Natural killer cell (primary cell): Measurements from ENCODE around the gene F2RL1. TPM values are rescaled to one million over a fixed set of nuclear protein-coding genes. Genes with fewer than 3 reads are reported as not detected.
A peak's percentile ranks its signal among the peaks of the same experiment; 100 is the strongest.

Experiments used
- ATAC-seq, 3 donors: fragments of 150-1000 bp in 2 of 3; fragments of 200-7000 bp in 1 of 3; cut with Tn5 transposase; 1 replicate in 1 of 3; 2 replicates in 2 of 3; pipeline ENCODE4 v1.10.0; 2021; ENCODE audit warnings: mild to moderate bottlenecking in 2 of 3, moderate library complexity in 2 of 3
- DNase-seq, 2 donors: peaks; one replicate each; pipeline versions ENCODE4 v3.0.0 to v3.0.0-alpha.2; 2013 to 2021; ENCODE audit warnings: mixed read lengths in 1 of 2
- H3K27ac ChIP-seq: one replicate; pipeline ENCODE4 v1.5.1; 2013; ENCODE audit warnings: mild to moderate bottlenecking, low read length
- H3K27me3 ChIP-seq: one replicate; pipeline ENCODE4 v1.6.1; 2013; ENCODE audit warnings: low read length; ENCODE audit not compliant: control insufficient read depth, insufficient read depth
- H3K36me3 ChIP-seq: one replicate; pipeline ENCODE4 v1.6.1; 2013; ENCODE audit warnings: low read length; ENCODE audit not compliant: control insufficient read depth, insufficient read depth
- H3K4me1 ChIP-seq: one replicate; pipeline ENCODE4 v1.6.1; 2013; ENCODE audit warnings: low read length; ENCODE audit not compliant: control insufficient read depth, insufficient read depth
- H3K4me3 ChIP-seq: one replicate; pipeline ENCODE4 v1.5.1; 2013; ENCODE audit warnings: low read length
- H3K9me3 ChIP-seq: one replicate; pipeline ENCODE4 v1.6.1; 2013; ENCODE audit warnings: low read length; ENCODE audit not compliant: control insufficient read depth, insufficient read depth
- H3K27ac Mint-ChIP-seq, 2 donors: one replicate each; pipeline ENCODE4 v1.8.0; 2022; ENCODE audit warnings: mild to moderate bottlenecking in 2 of 2, mixed read lengths in 2 of 2, moderate library complexity in 1 of 2
- H3K27me3 Mint-ChIP-seq, 2 donors: one replicate each; pipeline ENCODE4 v1.8.0; 2022; ENCODE audit warnings: low read depth in 2 of 2, mixed read lengths in 2 of 2
- H3K36me3 Mint-ChIP-seq: one replicate; pipeline ENCODE4 v1.8.0; 2022; ENCODE audit warnings: mixed read lengths
- H3K4me1 Mint-ChIP-seq, 2 donors: one replicate each; pipeline ENCODE4 v1.8.0; 2022; ENCODE audit warnings: mixed read lengths in 2 of 2
- H3K4me3 Mint-ChIP-seq: one replicate; pipeline ENCODE4 v1.8.0; 2022; ENCODE audit warnings: mild to moderate bottlenecking, moderate library complexity, mixed read lengths
- H3K9me3 Mint-ChIP-seq, 2 donors: one replicate each; pipeline ENCODE4 v1.8.0; 2022; ENCODE audit warnings: mixed read lengths in 2 of 2
- CTCF ChIP-seq: fragments of 200-600 bp; IDR thresholded peaks from one replicate; pipeline ENCODE4 v1.8.0; 2022; ENCODE audit warnings: antibody characterized with exemption
- WGBS: methylation state at CpG from one replicate; pipeline ENCODE4 v1.1.7; 2013; ENCODE audit warnings: missing lambda C conversion rate; ENCODE audit not compliant: insufficient coverage; 5-methylcytosine and 5-hydroxymethylcytosine counted together
- intact Hi-C: fragments of 100-400 bp; cut with micrococcal nuclease; formaldehyde crosslinking; loops from one replicate; pipeline ENCODE4 v1.14.2; 2022
- total RNA-seq, 4 donors: library from RNA; stranded (reverse); fragments of 120-200 nt in 1 of 4; gene quantifications; one replicate each; pipeline versions ENCODE4 v1.2.3 to v1.2.4, GENCODE V29; 2013 to 2022

The F2RL1 gene
- total RNA-seq, 3 donors from 2014 or later (not counting 1 experiment from before 2014, with no cell fraction given) = 0.29 to 0.35 TPM; not detected in 1

GRCh38 chr5:76867038-76867437 is 48.2 kb downstream of the F2RL1 start:
- Mint-ChIP-seq H3K27me3 (no peaks in the 10 kb centered on the region), H3K4me3 (no peak overlapping the region), H3K4me1 (no peaks in the 10 kb centered on the region), H3K36me3 (no peaks in the 10 kb centered on the region), H3K27ac (no peak overlapping the region), H3K9me3 (no peaks in the 10 kb centered on the region)
- Histone ChIP-seq H3K36me3 (no peaks in the 10 kb centered on the region), H3K4me1 (no peaks in the 10 kb centered on the region), H3K27ac (no peak overlapping the region), H3K27me3 (no peaks in the 10 kb centered on the region), H3K4me3 (no peak overlapping the region), H3K9me3 (no peaks in the 10 kb centered on the region)
- TF ChIP-seq CTCF = no peak
- intact Hi-C loops = loop anchor here (10.0 kb wide), 1 partner anchor 1398 kb away; no protein-coding TSS in a partner anchor
- WGBS = 90% methylated on average over 4 of the region's 4 CpGs
- ATAC-seq = no peak
- no peak for DNase-seq

GRCh38 chr5:76867827-76868693 is 49.2 kb downstream of the F2RL1 start:
- H3K4me1 Mint-ChIP-seq = no peaks in the 10 kb centered on the region
- WGBS = 79% methylated on average over 6 of the region's 8 CpGs

GRCh38 chr5:76870046-76870445 is 51.2 kb downstream of the F2RL1 start:
- Mint-ChIP-seq H3K27ac (no peak overlapping the region), H3K36me3 (no peaks in the 10 kb centered on the region), H3K4me1 (no peaks in the 10 kb centered on the region), H3K4me3 (no peak overlapping the region), H3K27me3 (peaks cover 0 to 3% of the 10 kb centered on the region in 2 donors), H3K9me3 (no peaks in the 10 kb centered on the region)
- Histone ChIP-seq H3K27me3 (no peaks in the 10 kb centered on the region), H3K4me3 (no peak overlapping the region), H3K36me3 (no peaks in the 10 kb centered on the region), H3K27ac (no peak overlapping the region), H3K9me3 (no peaks in the 10 kb centered on the region), H3K4me1 (no peaks in the 10 kb centered on the region)
- TF ChIP-seq CTCF = no peak
- 92% methylated on average over 6 of the region's 6 CpGs for WGBS
- ATAC-seq (no peak), DNase-seq (no peak)
- intact Hi-C loops = no loop called here

More at GRCh38 chr5:76867827-76868693, 49.2 kb downstream of the F2RL1 start:
- no peaks in the 10 kb centered on the region for H3K36me3 Mint-ChIP-seq
- no peaks in the 10 kb centered on the region for H3K9me3 ChIP-seq
- H3K9me3 Mint-ChIP-seq = no peaks in the 10 kb centered on the region
- H3K27ac Mint-ChIP-seq = no peak overlapping the region
- no peaks in the 10 kb centered on the region for H3K4me1 ChIP-seq
- TF ChIP-seq CTCF = peak; percentile 62
- ATAC-seq = peak; percentile 80 to 88 (median 82)
- no peak overlapping the region for H3K4me3 ChIP-seq
- intact Hi-C loops = loop anchor here (1.0 to 10.0 kb wide), 2 partner anchors 210 to 1397 kb away; no protein-coding TSS in a partner anchor
- no peak overlapping the region for H3K27ac ChIP-seq
- DNase-seq = peak in 1 of 2 donors; percentile 75
- H3K36me3 ChIP-seq = no peaks in the 10 kb centered on the region
- H3K27me3 ChIP-seq = no peaks in the 10 kb centered on the region
- H3K4me3 Mint-ChIP-seq = no peak overlapping the region
- H3K27me3 Mint-ChIP-seq = no peaks in the 10 kb centered on the region
